Brain microvascular endothelial cell (primary cell): ENCODE measurements around the gene DNAI2.

Source experiments
- DNase-seq: peaks from one replicate; pipeline ENCODE4 v3.0.0-alpha.2; 2020
- H3K27ac ChIP-seq: fragments of 250-450 bp; sonication (Bioruptor Pico); 2 replicates; pipeline ENCODE4 v1.5.1; 2020; ENCODE audit warnings: mild to moderate bottlenecking, moderate library complexity
- H3K27me3 ChIP-seq: fragments of 250-450 bp; sonication (Bioruptor Pico); replicated peaks from 2 replicates; pipeline ENCODE4 v1.5.1; 2020; ENCODE audit warnings: mild to moderate bottlenecking
- H3K36me3 ChIP-seq: fragments of 250-450 bp; sonication (Bioruptor Pico); replicated peaks from 2 replicates; pipeline ENCODE4 v1.5.1; 2020; ENCODE audit warnings: mild to moderate bottlenecking
- H3K4me3 ChIP-seq: 2 replicates; pipeline ENCODE4 v1.5.1; 2011; ENCODE audit warnings: low read depth, mild to moderate bottlenecking, control low read depth, low read length, moderate library complexity
- CTCF ChIP-seq: IDR thresholded peaks from 2 replicates; pipeline ENCODE4 v1.5.1; 2011; ENCODE audit warnings: low read depth, mild to moderate bottlenecking, moderate library complexity, low read length, control low read depth, inconsistent platforms; ENCODE audit errors: missing control alignments
- in situ Hi-C: cut with HindIII; loops from 2 replicates; pipeline ENCODE4 v1.10.0; 2017; ENCODE audit warnings: low sequenced_read_pairs, low pct_ligation_motif_present

DNAI2 gene

GRCh38 chr17:74230896-74231295 lies 43.1 kb upstream of the DNAI2 start:
- Histone ChIP-seq H3K36me3 (no peaks in the 10 kb centered on the region), H3K4me3 (no peak overlapping the region), H3K27me3 (no peaks in the 10 kb centered on the region), H3K27ac (no peak overlapping the region)
- DNase-seq: no peak
- no peak for TF ChIP-seq CTCF
- in situ Hi-C loops: no loop called here

GRCh38 chr17:74231928-74232907 lies 41.8 kb upstream of the DNAI2 start:
- H3K4me3 ChIP-seq: no peak overlapping the region
- H3K27me3 ChIP-seq: no peaks in the 10 kb centered on the region
- H3K36me3 ChIP-seq: no peaks in the 10 kb centered on the region
- H3K27ac ChIP-seq: no peak overlapping the region
- DNase-seq: no peak
- no peak for TF ChIP-seq CTCF
- in situ Hi-C loops: no loop called here

GRCh38 chr17:74233937-74234336 lies 40.1 kb upstream of the DNAI2 start:
- TF ChIP-seq CTCF: no peak
- Histone ChIP-seq H3K36me3 (no peaks in the 10 kb centered on the region), H3K27me3 (no peaks in the 10 kb centered on the region), H3K4me3 (no peak overlapping the region), H3K27ac (no peak overlapping the region)
- DNase-seq: no peak
- in situ Hi-C loops: no loop called here

- no peak overlapping the region for H3K27ac ChIP-seq
- no peak overlapping the region for H3K4me3 ChIP-seq
- no peaks in the 10 kb centered on the region for H3K36me3 ChIP-seq
- no peak for DNase-seq
- TF ChIP-seq CTCF: no peak
- no peaks in the 10 kb centered on the region for H3K27me3 ChIP-seq
- in situ Hi-C loops: no loop called here
Measured at GRCh38 chr17:74234486-74234885, 39.5 kb upstream of the DNAI2 start.

- Histone ChIP-seq H3K27me3 (no peaks in the 10 kb centered on the region), H3K27ac (no peak overlapping the region), H3K4me3 (no peak overlapping the region), H3K36me3 (no peaks in the 10 kb centered on the region)
- no peak for TF ChIP-seq CTCF
- in situ Hi-C loops: no loop called here
- no peak for DNase-seq
Measured at GRCh38 chr17:74235040-74235581, 38.9 kb upstream of the DNAI2 start.
